B cell (primary cell): ENCODE measurements around the gene IFTAP. TPM values are rescaled to one million over a fixed set of nuclear protein-coding genes. Genes with fewer than 3 reads are reported as not detected.

Experiments used
- ATAC-seq: fragments of 200-7000 bp; cut with Tn5 transposase; one replicate; pipeline ENCODE4 v1.10.0; 2021; ENCODE audit warnings: low read depth, mild to moderate bottlenecking, moderate number of reproducible peaks, moderate library complexity
- CTCF ChIA-PET: fragments of 350-600 bp; sonication (Branson Sonifier 250); formaldehyde crosslinking; loops from one replicate; lab custom pipeline; 2021; ENCODE audit warnings: antibody characterized with exemption, inconsistent platforms; lab: Charles Lee
- POLR2A ChIA-PET: fragments of 350-600 bp; sonication (Branson Sonifier 250); formaldehyde crosslinking; loops from one replicate; lab custom pipeline; 2021; ENCODE audit warnings: antibody characterized with exemption; lab: Charles Lee
- DNase-seq: peaks from one replicate; pipeline ENCODE4 v3.0.0; 2013
- H2AFZ ChIP-seq: 2 replicates; pipeline ENCODE4 v1.6.1; 2012; ENCODE audit warnings: mild to moderate bottlenecking, low read depth, low read length; ENCODE audit not compliant: insufficient read depth, poor library complexity, severe bottlenecking
- H3K27ac ChIP-seq, 2 donors: 1 replicate in 1 of 2; 2 replicates in 1 of 2; pipeline ENCODE4 v1.5.1; 2012 to 2013; ENCODE audit warnings: low read length in 2 of 2, mild to moderate bottlenecking in 2 of 2, moderate library complexity in 1 of 2
- H3K27me3 ChIP-seq, 4 experiments: fragments of 200-600 bp in 1 of 4; sonication (generic) in 1 of 4; replicated peaks in 1 of 4; 1 replicate in 2 of 4; 2 replicates in 2 of 4; pipeline versions ENCODE4 v1.6.1 to v1.7.0; 2013 to 2016; ENCODE audit warnings: low read length in 3 of 4, mild to moderate bottlenecking in 2 of 4, mixed read lengths in 1 of 4, moderate library complexity in 1 of 4; ENCODE audit not compliant: insufficient read depth in 4 of 4, control insufficient read depth in 3 of 4; ENCODE audit errors: control extremely low read depth in 1 of 4
- H3K36me3 ChIP-seq, 2 experiments: replicated peaks in 1 of 2; 1 replicate in 1 of 2; 2 replicates in 1 of 2; pipeline versions ENCODE4 v1.6.1 to v1.7.1; 2013; ENCODE audit warnings: low read length in 1 of 2; ENCODE audit not compliant: insufficient read depth in 2 of 2, control insufficient read depth in 1 of 2; ENCODE audit errors: control extremely low read depth in 1 of 2, extremely low read depth in 1 of 2
- H3K4me1 ChIP-seq, 2 donors: fragments of 200-600 bp in 1 of 2; sonication (generic) in 1 of 2; 1 replicate in 1 of 2; 2 replicates in 1 of 2; pipeline versions ENCODE4 v1.5.1 to v1.6.1; 2013 to 2017; ENCODE audit warnings: low read length in 2 of 2; ENCODE audit not compliant: control insufficient read depth in 2 of 2, insufficient read depth in 2 of 2
- H3K4me2 ChIP-seq: replicated peaks from 2 replicates; pipeline ENCODE3; 2012; ENCODE audit warnings: mild to moderate bottlenecking, low read depth, low read length; ENCODE audit not compliant: poor library complexity, severe bottlenecking
- H3K4me3 ChIP-seq, 5 experiments: fragments of 200-600 bp in 1 of 5; sonication (generic) in 1 of 5; 1 replicate in 3 of 5; 2 replicates in 2 of 5; pipeline versions ENCODE4 v1.5.1 to v1.7.0; 2011 to 2016; ENCODE audit warnings: low read length in 4 of 5, mild to moderate bottlenecking in 4 of 5, low read depth in 2 of 5, control low read depth in 1 of 5, moderate library complexity in 1 of 5; ENCODE audit not compliant: insufficient read depth in 1 of 5; ENCODE audit errors: control extremely low read depth in 1 of 5, extremely low read depth in 1 of 5
- H3K79me2 ChIP-seq: fragments of 200-600 bp; sonication (generic); one replicate; pipeline ENCODE4 v1.6.0; 2016; ENCODE audit warnings: low read length; ENCODE audit not compliant: control insufficient read depth, insufficient read depth
- H3K9ac ChIP-seq: fragments of 200-600 bp; sonication (generic); 2 replicates; pipeline ENCODE4 v1.6.1; 2017; ENCODE audit warnings: mild to moderate bottlenecking, low read length, moderate library complexity
- H3K9me3 ChIP-seq, 3 donors: one replicate each; pipeline versions ENCODE4 v1.6.1 to v1.7.1; 2013; ENCODE audit warnings: low read length in 2 of 3; ENCODE audit not compliant: control insufficient read depth in 2 of 3, insufficient read depth in 1 of 3; ENCODE audit errors: control extremely low read depth in 1 of 3
- H4K20me1 ChIP-seq: 2 replicates; pipeline ENCODE4 v1.6.0; 2012; ENCODE audit warnings: mild to moderate bottlenecking, low read length; ENCODE audit not compliant: insufficient read depth, control insufficient read depth, poor library complexity, severe bottlenecking
- H3K27ac Mint-ChIP-seq: one replicate; pipeline ENCODE4 v1.8.0; 2021; ENCODE audit warnings: mixed read lengths
- H3K27me3 Mint-ChIP-seq: one replicate; pipeline ENCODE4 v1.8.0; 2021; ENCODE audit warnings: mixed read lengths
- H3K4me1 Mint-ChIP-seq: one replicate; pipeline ENCODE4 v1.8.0; 2021; ENCODE audit warnings: mixed read lengths
- H3K4me3 Mint-ChIP-seq: one replicate; pipeline ENCODE4 v1.8.0; 2021; ENCODE audit warnings: mixed read lengths
- H3K9me3 Mint-ChIP-seq: one replicate; pipeline ENCODE4 v1.8.0; 2022; ENCODE audit warnings: mixed read lengths; ENCODE audit not compliant: insufficient read depth
- EZH2 ChIP-seq: IDR thresholded peaks from 2 replicates; pipeline ENCODE4 v1.6.1; 2012; ENCODE audit warnings: borderline replicate concordance, low read depth, mild to moderate bottlenecking, moderate library complexity, low read length; ENCODE audit not compliant: insufficient read depth, poor library complexity, severe bottlenecking
- WGBS: methylation state at CpG from one replicate; pipeline ENCODE4 v1.1.5; 2013; ENCODE audit warnings: missing lambda C conversion rate; ENCODE audit not compliant: insufficient coverage; 5-methylcytosine and 5-hydroxymethylcytosine counted together
- intact Hi-C: fragments of 100-400 bp; cut with micrococcal nuclease; formaldehyde crosslinking; loops from one replicate; pipeline ENCODE4 v1.10.0; 2022
- polyA plus RNA-seq: library from polyadenylated mRNA; depleted of rRNA; stranded (reverse); fragments of >200 nt; gene quantifications from 2 replicates; pipeline ENCODE4 v1.2.3, GENCODE V29; 2012
- total RNA-seq, 2 donors: library from RNA; stranded (reverse); fragments of 120-200 nt in 1 of 2; gene quantifications; 1 replicate in 1 of 2; 2 replicates in 1 of 2; pipeline versions ENCODE4 v1.2.3 to v1.2.4, GENCODE V29; 2013 to 2022
- TF ChIP-seq, protein P1 (sequence below): fragments of 200-600 bp; IDR thresholded peaks from one replicate; pipeline ENCODE4 v1.8.0; 2022; ENCODE audit warnings: antibody characterized with exemption, mild to moderate bottlenecking

Gene IFTAP
- total and polyA plus RNA-seq, 2 donors (not counting 1 experiment from before 2014, with no cell fraction given): 0.31 TPM; not detected in 1

GRCh38 chr11:36689442-36689841 is 95.1 kb downstream of the IFTAP start:
- no peak overlapping the region for H3K4me2 ChIP-seq
- no peak for ATAC-seq
- no peak overlapping the region for H3K9ac ChIP-seq
- H3K4me3 ChIP-seq: no peak overlapping the region
- DNase-seq: no peak
- Mint-ChIP-seq H3K4me1 (no peaks in the 10 kb centered on the region), H3K4me3 (no peak overlapping the region), H3K27me3 (peaks cover 10% of the 10 kb centered on the region), H3K9me3 (no peaks in the 10 kb centered on the region), H3K27ac (no peak overlapping the region)
- WGBS: no CpG with 5 or more reads among the region's 4 CpGs
- H3K27me3 ChIP-seq: peaks cover 0 to 5% (median 0%) of the 10 kb centered on the region in 4 experiments
- H4K20me1 ChIP-seq: no peaks in the 10 kb centered on the region
- no peaks in the 10 kb centered on the region for H3K4me1 ChIP-seq
- no peak overlapping the region for H2AFZ ChIP-seq
- no peaks in the 10 kb centered on the region for H3K79me2 ChIP-seq
- intact Hi-C loops: no loop called here
- ChIA-PET CTCF (interaction anchor here (0.7 kb wide), 1 partner anchor 18 kb away, joined by 4 read pairs; no protein-coding TSS in a partner anchor), POLR2A (no interaction called here)
- no peak overlapping the region for H3K27ac ChIP-seq
- TF ChIP-seq, protein P1, sequence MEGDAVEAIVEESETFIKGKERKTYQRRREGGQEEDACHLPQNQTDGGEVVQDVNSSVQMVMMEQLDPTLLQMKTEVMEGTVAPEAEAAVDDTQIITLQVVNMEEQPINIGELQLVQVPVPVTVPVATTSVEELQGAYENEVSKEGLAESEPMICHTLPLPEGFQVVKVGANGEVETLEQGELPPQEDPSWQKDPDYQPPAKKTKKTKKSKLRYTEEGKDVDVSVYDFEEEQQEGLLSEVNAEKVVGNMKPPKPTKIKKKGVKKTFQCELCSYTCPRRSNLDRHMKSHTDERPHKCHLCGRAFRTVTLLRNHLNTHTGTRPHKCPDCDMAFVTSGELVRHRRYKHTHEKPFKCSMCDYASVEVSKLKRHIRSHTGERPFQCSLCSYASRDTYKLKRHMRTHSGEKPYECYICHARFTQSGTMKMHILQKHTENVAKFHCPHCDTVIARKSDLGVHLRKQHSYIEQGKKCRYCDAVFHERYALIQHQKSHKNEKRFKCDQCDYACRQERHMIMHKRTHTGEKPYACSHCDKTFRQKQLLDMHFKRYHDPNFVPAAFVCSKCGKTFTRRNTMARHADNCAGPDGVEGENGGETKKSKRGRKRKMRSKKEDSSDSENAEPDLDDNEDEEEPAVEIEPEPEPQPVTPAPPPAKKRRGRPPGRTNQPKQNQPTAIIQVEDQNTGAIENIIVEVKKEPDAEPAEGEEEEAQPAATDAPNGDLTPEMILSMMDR: no peak
- TF ChIP-seq EZH2: no peak
- H3K36me3 ChIP-seq: no peaks in the 10 kb centered on the region
- no peaks in the 10 kb centered on the region for H3K9me3 ChIP-seq

GRCh38 chr11:36692704-36693103 is 98.4 kb downstream of the IFTAP start:
- 100% methylated on average over 1 of the region's 1 CpG for WGBS
- H3K27me3 Mint-ChIP-seq: no peaks in the 10 kb centered on the region

More at GRCh38 chr11:36692704-36693103, 98.4 kb downstream of the IFTAP start:
- intact Hi-C loops: no loop called here
- no peak overlapping the region for H2AFZ ChIP-seq
- TF ChIP-seq, protein P1: no peak
- no peak for TF ChIP-seq EZH2
- no peak overlapping the region for H3K4me2 ChIP-seq
- Mint-ChIP-seq H3K4me1 (no peaks in the 10 kb centered on the region), H3K4me3 (no peak overlapping the region), H3K9me3 (no peaks in the 10 kb centered on the region), H3K27ac (no peak overlapping the region)
- no peak overlapping the region for H3K9ac ChIP-seq
- no peaks in the 10 kb centered on the region for H3K9me3 ChIP-seq
- H3K27me3 ChIP-seq: no peaks in the 10 kb centered on the region
- POLR2A ChIA-PET: no interaction called here
- H3K27ac ChIP-seq: no peak overlapping the region
- no peak overlapping the region for H3K4me3 ChIP-seq
- no peaks in the 10 kb centered on the region for H4K20me1 ChIP-seq
- H3K4me1 ChIP-seq: no peaks in the 10 kb centered on the region
- no peak for ATAC-seq
- DNase-seq: no peak
- CTCF ChIA-PET: interaction anchor here (3.0 kb wide), 1 partner anchor 10 kb away, joined by 7 read pairs; no protein-coding TSS in a partner anchor
- H3K36me3 ChIP-seq: no peaks in the 10 kb centered on the region
- no peaks in the 10 kb centered on the region for H3K79me2 ChIP-seq
